GOT3 (cell line): ENCODE measurements around the gene A2M.
"Not testable (repeated sequence)": the region's sequence is repeated elsewhere in the genome, so short reads cannot be mapped to it uniquely, and the experiment has no call there.

Source experiments
- DNase-seq: peaks from one replicate; lab custom pipeline; 2025; ENCODE audit warnings: mixed read lengths; lab: John Stamatoyannopoulos, UW

The A2M gene

DNA sequence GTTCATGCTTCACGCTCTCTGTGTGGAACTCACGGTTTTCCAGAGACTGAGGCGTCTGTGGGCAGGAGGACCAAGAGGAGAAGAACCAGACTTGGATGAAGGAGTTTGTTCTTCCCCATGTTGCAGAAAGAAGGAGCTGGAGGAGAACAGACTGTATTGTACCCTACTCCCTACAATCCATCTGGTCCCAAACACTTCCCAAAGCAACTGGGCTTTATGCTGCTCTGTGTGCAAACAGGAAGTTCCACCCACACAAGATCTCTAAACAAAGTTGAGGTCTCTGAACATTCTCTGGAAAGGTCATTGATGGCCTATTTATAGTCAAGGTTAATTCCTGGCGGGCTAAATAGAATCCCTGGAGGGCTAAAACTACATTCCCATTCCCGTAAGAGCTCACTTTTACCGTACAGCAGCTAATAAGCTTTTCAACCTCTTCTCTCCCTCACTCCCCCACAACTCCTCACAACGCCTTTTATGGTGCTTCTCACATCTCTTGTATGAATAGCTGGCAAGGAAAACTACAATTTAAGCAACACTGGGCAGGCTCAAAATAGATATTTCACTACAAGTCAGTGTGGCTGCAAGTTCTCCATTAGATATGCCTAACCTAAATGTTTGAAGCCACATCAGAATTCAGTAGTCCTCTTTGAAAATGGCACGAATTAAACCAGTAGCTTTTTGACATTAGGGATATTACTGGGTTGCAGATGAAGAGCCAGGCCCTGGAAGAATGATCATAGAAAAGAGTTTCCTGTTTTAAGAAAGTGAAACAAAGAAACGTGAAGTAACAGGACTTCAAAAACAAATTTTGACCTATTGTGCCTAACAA lies at the start of gene A2M:
TSS of gene A2M (minus strand) at position 189 of the 829 bp plus-strand sequence. CDS start at position 119, 70 bp downstream.
- no peak for DNase-seq

DNA sequence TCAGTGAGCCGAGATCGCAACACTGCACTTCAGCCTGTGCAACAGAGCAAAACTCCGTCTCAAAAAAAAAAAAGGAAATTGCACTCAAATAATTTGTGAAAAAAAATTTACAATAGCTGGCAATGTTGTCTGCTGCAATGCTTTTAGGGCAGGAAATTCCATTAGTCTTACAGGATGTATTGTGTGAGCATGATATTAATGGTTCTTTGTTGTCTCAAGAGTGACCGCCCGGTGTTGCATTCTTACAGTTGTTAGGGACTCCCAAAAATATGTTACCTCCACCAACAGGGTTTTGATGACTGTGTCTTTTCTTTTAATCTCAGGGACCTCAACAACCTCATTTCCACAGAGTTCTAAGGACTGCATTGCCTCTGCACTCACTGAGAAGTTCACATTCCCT lies 47.7 kb upstream of the A2M start:
- no peak for DNase-seq

DNA sequence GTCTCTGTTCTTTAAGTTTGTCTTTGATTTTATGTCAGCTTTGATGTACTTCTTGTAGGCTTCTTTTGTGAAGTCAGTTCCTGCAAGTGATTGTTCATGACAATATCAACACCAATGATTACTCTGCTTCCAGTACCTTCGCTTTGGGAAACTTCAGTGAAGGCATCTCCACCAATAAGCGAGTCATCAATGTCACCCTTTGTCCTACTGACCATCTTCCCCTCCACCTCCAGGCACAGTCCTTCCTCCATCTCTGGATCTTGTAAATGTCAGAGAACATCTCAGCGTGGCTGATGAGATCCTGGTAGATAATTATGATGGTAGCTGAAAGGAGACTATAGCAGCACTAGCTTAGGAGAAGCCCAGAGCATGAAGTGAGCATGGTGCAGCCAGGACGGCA lies 40.4 kb upstream of the A2M start:
- DNase-seq, result no peak

DNA sequence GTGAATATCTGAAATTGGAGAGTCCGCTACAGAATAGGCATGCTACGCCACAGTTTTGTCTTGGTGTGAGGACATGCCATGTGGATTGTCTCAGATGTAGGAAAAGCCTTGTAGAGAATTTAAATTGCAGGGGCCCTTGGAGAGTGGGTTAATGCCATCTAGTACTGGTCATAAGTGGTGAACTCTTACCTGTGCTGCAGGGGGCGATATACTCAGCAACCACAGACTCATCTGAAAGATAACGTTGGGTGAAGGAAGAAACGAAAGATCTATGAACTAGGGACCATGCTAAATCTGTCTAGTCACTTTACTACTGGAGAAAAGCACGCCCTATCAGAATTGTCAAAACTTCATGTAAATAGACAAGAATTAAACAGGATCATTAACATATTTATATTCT lies 33.7 kb upstream of the A2M start:
- DNase-seq, result no peak

DNA sequence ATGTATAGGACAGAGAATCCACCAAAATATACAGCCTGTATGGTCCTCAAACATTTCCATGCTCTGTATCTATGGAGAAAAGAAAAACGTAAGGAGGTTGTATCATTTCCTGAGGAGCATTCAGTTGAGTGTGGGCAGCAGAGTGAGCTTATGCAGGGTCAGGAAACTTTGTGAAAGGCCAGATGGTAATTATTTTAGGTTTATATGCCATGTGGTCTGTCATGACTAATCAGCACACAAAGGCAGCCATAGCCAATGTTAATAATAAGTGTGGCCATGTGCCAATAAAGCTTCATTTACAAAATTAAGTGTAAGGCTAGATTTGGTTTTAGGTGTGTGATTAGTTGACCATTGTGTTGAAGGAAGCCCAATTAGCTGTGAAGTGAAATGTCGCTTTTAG lies 33.2 kb upstream of the A2M start:
- no peak for DNase-seq

DNA sequence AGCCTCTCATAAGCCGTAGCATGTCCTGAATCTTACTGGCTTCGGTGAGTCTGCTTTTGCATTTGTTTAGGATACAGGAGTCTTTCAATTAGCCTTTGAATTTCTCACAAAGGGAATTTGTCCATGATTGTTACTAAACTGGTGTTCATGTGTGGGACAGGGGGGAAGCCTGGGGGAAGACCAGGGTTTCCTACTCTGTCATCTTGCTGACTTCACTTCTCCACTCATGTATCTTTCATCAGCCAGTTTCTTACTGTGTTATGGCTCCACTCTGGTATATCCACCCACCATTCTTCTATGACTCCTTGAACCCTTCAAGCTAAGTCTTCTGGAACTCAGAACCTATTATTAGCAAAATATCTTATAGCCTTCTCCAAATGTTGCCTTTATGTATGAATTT lies 31.7 kb upstream of the A2M start:
- DNase-seq, result no peak

DNA sequence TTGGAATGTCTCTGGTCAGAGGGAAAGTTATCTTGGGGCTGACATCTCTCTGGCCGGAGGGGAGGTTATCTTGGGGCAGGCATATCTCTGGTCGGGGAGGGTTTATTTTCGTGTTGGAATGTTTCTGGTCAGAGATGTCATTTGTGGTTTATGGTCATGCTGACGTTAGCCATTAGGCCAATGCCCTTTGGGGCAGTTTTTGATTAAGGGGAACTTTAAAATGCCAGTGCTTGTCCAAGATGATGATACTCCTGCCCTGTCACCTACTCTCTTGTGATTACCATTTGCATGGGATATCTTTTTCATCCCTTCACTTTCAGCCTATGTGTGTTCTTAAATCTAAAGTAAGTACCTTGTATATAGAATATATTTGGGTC lies 29.0 kb upstream of the A2M start:
- DNase-seq, result no peak

DNA sequence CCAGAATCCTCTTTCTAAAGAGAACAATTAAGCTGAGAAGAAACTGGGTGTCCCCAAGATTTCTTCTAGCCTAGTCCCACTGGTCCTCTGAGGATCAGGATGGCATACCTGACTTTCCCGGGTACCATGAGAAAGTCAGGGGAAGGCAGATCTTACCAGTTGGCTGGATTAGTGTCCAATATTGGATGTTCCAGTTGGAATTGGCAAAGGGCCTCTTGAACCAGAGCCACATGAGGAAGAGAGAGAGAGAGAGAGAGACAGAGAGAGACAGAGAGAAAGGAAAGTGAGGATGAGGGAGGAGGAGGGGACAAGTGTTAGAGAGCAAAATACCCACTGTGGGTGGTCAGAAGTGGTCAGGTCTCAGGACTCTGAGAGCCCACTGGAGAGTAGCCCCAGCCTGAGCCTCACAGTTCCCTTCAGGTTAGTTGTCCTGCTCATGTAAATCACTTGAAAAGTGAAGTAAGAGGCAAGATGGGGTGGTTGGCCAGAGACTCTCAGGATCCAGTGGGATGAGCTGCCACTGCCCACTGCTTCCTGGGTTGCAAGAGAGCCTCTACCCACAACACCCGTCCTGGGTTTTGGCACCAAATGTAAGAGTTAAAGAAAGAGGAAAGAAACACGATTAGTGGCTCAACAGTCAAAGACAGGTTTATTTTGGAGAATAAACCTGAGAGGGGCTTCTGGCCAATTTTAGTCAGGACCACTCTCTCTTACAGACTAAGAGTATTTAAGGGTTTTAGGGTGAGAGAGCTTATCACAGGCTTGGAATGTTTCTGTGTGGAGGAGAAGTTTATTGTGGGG lies 28.4 kb upstream of the A2M start:
- DNase-seq, result no peak

DNA sequence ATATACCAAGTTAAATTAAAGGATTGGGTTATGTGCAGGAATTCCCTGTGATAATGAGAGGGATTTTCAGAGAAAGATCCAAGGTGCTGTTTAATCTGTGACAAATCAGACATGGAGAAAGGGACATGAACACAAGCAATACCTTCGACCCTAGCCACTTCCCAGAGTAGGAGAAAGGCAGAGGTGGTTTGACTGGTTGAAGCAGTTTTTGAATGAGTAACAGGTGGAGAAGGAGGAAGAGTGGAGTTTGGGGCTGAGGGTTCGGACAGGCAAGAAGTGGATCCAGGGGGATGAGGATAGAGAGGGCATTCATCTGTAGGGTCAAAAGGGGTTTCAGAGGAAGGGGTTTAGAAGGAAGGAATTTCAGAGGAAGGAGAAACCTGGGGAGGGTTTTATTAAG lies 27.4 kb upstream of the A2M start:
- no peak for DNase-seq

DNA sequence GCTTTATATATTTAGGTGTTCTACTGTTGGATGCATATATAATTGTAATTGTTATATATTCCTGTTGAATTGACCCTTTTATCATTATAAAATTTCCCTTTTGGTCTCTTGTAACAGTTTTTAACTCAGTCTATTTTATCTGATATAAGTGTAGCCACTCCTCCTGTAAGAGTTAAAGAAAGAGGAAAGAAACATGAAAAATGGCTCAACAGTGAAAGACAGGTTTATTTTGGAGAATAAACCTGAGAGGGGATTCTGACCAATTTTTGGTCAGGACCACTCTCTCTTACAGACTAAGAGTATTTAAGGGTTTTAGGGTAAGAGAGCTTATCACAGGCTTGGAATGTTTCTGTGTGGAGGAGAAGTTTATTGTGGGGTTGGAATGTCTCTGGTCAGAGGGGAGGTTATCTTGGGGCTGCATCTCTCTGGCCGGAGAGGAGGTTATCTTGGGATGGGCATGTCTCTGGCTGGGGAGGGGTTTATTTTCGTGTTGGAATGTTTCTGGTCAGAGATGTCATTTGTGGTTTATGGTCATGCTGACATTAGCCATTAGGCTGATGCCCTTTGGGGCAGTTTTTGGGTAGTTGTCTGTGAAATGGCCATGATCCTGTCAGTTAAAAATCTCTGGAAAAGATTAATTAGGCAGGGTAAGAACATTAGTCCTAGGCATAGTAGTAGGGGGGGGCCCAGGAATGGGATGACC lies 24.0 kb upstream of the A2M start:
- not testable (repeated sequence) for DNase-seq

DNA sequence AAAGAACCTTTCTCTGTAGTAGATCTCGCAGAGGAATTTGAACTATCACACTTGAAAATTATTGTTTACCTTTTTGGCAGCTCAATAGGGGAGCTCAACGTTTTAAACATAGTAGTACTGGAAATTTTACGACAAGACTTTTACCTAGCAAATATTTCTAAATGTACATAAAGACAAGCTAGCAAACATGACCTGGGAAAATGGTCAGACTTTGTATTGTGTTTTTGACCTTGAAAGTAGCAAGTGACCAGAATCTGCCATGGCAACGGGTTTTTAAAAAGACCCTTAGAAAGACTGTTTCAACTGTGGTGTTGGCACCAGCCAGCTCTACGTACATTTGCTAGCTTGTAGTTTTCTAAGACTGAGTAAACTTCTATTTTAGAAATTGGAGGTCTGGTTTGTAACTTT lies 20.2 kb upstream of the A2M start:
- no peak for DNase-seq

DNA sequence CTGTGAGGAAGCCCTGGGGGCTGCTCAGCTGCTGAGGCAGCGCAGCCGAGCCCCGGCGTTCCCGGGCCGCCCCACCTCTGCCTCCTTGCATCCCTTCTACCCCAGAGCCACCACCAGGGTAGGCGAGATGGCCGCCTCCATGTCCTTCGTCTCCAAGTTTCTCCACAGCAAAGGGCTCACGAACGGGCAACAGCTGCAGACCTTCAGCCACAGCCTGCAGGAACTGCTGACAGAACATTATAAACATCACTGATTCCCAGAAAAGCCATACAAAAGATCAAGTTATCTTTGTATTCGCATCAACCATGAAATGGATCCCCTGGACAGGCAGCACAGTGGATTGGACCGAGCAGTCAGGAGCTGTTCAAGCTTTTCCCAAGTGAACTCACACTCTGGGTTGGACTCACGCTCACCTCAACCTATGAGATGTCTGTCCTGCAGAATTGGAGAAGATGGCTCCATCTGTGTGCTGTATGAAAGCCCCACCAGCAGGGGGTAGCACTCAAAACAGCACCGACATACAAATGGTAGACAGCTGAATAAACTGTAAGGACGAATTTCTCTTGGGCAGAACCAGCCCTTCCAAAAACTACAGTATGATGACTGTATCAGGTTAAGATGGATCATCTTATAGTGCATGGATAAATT lies 19.4 kb upstream of the A2M start:
- no peak for DNase-seq

DNA sequence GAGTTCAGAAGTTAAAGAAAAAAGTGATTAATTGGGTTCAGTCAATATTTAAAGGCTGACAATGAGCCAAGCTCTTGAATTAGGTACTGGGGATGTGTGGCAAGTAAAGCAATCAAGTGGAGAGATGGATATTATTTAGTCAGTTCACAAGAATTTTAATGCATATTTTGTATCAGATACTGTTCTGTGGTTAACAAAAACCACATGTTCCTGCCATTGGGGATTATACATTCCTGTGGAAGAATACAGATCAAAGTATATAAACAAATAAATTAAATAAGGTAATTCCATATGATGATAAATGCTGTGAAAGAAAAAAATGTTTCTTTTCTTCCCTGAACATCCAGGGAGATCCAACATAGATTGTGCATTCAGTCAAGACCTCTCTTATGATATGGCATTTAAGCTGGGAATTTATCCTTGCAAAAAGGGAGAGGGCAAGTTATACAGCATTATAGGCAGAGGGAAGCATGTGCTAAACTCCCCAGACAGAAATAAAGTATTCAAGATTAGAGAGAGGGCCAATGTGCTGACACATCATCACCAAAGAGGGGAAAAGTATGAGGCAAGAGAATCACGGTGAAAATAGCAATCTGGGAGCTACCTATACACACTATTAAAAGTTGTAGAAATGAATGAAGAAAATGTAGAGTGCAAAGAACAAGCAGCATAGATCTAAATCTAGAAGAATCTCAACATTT lies 17.6 kb upstream of the A2M start:
- no peak for DNase-seq

DNA sequence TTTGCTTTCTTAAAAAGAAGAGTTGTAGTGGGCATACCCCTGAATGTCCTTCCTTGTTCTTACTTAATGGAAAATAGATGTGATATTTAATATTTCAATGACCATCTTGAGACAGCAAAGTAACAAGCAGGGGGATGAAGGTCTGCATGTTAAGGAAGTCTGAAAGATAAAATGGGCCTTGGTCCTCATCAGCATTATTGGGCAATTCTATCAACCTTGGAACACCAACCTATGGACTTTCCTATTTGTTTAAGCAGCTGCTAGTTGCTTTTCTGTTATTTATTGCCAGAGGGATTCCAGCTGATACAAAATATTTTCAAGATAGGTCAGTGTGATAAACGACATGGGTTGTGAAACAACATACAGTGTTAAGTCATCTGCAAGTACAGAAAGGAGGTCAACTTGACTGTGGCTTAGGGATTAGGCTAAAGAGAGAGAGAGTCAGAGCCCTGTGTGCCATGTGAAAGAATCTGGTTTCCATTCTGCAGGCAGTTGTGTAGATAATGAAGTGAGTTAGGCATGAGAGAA lies 16.4 kb upstream of the A2M start:
- no peak for DNase-seq

DNA sequence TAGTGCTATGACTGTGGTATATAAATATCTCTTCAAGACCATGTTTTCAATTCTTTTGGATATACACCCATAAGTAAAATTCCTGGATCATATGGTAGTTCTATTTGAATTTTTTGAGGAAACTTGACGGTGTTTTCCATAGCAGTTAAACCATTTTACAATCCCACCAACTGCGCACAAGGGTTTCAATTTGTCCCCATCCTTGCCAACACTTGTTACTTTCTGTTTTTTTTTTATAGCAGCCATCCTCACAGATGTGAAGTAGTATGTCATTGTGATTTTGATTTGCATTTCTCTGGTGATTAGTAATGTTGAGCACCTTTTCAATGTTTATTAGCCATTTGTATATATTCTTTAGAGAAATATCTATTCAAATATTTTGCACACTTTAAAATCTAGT lies 14.5 kb upstream of the A2M start:
- no peak for DNase-seq

DNA sequence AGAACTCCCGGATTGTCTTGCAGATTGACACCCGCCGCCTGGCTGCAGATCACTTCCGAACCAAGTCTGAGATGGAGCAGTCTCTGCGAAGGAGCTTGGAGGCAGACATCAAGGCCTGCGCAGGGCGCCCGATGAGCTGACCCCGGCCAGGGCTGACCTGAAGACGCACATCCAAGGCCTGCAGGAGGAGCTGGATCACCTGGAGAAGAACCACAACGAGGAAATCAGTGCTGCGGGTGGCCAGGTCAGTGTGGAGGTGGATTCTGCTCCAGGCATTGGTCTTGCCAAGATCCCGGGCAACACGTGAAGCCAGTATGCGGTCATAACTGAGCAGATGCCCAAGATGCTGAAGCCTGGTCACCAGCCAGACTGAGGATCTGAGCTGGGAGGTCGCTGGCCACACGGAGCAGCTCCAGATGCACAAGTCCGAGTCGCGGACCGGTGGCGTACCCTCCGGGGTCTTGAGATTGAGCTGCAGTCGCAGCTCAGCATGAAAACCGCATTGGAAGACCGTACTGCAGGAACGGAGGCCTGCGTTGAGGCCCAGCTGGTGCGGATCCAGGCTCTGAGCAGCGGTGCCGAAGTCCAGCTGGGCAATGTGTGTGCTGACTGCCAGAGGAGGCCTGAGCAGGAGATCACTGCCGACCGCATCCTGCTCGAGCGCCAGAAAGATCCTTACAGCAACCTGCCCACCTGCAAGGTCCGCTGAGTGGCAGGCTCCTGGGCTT lies 12.4 kb upstream of the A2M start:
- DNase-seq, result no peak

DNA sequence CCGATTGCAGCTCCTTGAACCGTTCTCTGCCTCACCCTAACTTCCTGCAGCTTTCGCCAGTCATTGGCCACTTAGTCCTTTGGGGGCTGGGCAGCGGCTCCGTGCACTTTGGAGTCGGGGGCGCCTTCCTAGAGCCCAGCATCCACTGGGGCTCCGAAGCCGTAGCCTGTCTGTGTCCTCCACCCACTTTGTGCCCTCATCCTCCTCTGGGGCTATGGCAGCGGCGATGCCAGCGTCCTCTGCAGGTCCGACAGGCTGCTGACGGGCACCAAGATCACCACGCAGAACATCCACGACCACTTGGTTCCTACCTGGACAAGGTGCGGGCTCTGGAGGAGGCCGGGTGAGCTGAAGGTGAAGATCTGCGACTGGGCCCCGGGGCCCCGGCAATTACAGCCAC lies 11.8 kb upstream of the A2M start:
- no peak for DNase-seq

DNA sequence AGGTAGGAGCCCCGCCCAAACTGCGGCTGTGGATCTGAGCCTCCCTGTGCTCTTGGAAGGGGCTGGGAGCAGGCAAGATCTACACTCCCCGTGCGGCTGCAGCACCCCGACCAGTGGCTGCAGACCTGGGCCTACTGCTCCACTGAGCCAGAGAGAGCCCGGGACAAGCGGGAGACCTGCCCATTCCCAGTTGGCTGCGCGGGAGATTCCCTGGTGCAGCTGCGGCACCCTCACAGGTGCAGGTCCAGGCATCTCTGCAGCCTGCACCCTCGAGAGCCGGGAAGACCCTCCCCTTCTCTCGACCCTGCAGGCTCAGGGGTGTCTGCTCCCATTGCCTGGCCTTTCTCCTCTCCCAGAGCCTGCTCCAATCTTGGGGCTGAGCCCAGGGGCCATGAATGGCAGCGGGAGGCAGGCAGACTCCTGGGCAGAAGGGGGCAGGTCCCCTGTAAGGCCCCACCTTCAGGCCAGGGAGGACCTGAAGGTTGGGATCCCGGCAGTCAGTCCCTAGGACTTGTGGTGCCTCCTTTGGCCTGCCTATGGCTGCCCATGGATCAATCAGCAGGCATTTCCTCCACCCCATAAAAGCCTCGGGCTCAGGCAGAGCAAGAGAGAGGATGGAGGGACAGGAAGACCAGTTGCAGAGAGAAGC lies 8.8 kb upstream of the A2M start:
- no peak for DNase-seq

DNA sequence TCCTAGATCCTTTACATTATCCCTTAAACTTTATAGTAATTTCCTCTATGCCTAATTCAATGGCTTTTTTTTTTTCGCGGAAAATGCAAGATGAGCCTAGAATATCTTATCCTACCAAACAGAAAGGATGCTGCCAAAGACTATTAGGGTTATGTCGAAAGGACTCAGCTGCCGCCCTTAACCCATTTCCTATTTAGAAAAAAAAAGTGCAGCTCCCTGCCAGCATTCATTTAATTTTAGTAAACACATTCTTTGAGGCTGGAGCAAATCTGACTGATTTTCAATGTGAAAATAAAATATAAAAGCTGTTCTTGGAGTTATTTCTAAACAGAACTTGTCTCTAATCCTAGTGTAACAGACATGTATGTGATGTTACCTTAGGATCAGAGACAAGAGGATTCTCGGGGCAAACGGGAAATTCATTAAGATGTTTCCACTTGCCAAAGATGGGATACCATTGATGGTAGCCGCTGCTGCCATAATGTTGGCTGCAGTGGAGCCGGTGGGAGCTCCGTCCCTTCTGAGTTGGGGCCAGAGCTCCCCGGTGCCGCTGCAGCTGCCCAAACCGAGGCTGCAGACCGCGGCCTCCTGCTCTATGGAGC lies 8.2 kb upstream of the A2M start:
- no peak for DNase-seq

DNA sequence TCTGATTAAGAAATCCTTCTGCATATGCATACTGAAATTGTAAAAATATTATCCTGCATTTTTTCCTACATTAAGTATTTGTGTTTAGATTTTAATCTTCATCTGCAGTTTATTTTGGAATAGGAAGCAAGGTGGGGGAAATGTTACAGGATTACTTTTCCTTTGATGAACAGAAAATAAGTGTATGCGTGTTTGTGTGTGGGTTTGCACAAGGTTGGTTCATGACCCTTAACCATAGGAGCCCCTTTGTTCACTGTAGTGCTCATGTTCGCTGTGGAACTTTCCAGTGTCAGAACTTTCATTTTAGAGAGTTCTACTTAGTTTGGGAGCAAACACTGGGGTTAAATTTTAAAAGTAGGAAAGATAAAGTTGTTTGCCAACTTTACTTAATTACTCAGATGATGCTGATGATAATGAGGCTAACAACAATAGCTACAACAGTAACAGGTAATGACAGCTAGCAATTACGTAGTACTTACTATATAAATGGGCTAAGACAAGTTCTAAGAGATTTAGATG lies 6.4 kb upstream of the A2M start:
- DNase-seq, result no peak
